ENCODE measurements around the gene LDLRAD4.

LDLRAD4 gene

DNA sequence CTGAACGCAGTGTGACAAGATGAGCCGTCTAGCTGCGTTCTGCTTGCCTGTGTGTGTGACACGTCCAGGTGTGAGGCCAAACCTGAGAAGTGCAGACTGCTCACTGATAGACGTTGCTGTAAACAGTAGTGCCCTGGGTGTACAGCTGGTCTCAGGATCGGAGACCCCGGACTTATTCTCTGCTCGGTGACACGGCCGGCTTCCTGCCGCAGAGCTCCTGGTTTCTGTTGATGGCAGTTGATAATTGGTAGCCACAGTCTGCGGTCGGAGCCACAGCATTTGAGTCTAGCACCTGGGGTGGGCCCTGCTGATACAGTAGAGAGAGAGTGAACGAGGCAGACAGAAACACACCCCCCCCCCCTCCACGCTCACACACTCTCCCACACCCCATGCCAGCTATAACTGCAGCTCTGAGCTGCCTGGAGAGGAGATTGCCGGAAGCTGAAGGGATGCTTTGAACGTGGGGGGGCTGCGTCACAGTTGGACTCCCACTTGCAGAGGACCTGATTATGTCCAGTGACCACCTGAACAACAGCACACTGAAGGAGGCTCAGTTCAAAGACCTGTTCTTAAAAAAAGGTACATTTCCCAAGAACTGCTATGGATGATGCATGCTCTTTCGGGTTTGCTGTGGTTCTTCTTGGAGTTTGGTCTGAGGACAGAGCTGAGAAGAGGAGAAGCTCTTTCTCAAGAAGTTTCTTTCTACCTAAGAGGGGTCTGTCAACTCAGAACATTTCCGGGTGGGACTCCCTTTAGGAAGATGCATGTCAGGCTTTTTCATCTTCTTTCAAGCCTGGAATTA lies 393.8 kb downstream of the LDLRAD4 start:
- no peak for DNase-seq

DNA sequence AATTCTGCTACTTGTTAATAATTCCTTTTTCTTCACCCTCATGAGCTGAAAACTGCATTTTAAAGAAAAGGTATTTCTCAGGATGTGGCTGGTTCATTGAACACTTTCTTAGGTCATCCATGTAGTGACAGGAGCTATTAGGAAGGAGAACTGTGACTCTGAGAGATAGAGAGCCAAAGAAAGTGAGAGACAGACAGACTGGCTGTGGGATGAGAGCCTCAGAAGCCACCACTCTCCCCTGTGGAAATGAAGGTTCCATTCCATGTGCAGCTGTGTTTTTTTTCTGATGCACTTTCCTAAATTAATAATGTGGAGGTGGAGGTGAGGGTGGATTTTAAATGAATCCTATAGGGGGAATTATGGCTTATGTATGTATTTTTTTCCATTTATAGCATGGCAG lies 394.5 kb downstream of the LDLRAD4 start:
- DNase-seq, result no peak

DNA sequence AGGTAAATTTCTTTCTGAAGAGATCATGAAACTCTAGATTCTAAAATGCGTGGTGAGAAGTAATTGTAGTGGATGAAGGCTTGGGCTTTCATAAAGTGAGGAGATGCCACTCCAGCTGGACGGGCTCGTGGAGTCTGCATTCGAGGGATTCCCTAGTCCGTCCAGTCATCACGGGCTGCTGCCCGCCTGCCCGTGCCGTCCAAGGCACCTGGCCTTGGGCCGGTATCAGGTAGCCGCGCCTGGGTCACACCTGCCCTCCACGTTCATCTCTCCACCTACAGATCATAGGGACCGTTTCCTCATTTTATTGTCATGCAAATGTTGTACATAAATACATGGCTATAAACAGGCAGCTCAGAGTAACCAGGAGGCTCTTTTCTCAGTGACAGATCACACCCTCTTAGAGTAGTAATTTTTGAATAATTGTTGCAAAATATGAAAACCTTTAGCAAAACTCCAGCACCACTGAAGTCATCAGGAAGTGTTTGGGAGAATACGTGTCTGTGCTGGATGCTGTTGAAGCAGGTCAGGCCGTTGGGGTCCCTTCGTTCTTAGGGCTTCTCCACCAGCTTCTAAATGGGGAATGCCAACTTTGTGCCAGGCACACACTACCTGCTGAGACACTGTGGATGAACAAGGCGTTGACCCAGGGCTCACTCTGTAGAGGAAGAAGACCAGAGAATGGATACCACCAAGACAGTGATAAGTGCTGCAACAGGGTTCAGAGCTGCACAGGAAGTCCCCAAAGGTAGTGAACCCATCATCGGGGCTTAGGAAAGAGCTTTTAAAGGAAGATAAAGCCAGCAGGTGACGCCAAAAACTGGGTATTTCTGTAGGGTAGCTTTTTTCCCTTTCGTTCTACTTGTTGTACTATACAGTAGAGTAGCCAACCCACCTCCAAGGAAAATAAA lies 395.3 kb downstream of the LDLRAD4 start:
- DNase-seq, result no peak

DNA sequence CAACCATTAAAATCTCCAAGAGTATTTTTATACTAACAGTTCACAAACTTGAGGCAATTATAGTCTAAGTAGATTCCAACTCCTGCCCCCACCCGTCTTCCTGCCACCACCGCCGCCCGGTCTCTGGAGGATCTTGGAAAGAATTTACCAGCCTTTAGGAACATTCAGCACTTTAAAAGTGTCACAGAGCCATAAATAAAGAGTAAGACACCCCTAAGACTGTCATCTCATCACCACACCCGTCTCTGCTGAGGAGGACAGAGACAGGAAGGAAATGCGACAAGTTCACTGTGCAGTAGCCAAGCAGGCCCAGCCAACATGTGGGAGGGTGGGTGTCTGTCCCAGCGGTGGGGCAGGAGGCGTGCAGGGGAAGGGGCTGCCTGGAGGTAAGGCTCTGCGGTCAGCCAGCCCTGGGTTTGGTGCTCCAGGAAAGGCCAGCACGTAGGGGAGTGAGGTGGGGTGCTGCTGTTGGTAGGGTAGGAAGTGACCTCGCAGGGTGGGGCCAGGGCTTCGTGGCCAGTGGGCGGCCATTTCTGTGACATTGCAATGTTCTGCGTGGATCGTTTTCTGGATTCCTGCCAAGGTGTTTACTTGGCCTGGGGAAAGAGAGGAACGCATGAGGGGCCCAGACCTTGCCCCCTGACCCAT lies 396.2 kb downstream of the LDLRAD4 start:
- DNase-seq, result no peak

DNA sequence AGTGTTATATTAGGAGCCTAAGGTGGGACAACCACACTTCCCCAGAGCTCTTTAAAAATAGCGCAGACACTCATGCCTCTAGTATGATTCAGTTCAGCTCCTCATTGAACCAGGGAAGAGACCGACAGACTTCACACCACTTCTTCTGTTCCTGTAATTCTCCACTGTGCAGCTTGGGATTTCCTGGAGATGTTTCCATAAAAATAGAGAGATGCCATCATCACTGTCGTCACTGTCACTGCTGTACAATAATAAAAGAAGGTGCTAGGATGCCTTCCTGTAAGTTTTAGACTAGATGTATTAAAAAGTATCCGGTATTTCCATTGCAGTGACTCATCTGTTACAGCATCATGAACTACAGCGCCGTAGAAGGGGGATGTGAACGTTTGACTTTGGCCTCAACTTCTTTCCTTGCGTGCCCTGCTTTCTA lies 396.9 kb downstream of the LDLRAD4 start:
- DNase-seq, result no peak

DNA sequence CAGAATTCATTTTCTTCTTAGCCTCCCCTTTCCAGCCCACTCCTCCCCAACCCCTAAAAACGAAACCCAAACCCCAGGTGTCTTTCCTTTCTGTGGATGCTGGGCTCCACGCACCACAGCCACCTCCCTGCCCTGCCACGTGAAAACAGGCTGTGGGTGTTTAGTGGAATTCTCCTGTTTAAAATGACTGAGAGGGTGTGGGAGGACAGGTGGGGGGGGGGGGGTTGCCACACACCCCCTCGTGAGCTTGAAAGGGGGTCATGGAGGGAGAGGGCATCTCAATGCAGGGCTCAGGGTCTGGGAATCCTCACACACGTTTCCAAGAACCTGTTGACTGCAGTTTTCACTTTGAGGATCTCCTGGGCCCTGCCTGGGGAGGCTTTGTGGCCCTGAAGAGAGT lies 397.5 kb downstream of the LDLRAD4 start:
- DNase-seq, result no peak

DNA sequence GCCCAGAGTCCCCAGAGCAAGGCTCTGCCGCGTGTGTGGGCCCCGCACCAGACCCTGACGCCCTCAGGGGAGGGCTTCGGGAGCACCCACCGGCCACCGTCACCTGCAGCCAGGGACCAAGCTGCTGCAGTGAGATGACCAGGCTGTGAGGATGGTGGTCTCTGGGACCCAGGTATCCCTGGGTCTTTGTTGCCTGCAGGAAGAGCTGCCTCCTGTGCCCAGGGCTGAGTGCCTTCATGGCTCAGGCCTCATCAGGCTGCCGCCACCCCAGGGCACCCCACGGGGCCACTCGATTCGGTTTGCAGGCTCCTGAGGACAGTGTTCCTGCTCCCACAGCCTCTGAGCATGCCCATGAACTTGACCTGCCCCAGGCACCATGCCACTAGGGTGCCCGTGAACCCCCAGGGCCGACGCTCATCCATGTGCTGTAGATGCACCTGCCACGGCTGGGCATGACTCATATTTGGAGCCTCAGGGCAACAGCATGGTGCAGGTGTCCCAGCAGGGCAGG lies 398.0 kb downstream of the LDLRAD4 start:
- DNase-seq, result no peak

DNA sequence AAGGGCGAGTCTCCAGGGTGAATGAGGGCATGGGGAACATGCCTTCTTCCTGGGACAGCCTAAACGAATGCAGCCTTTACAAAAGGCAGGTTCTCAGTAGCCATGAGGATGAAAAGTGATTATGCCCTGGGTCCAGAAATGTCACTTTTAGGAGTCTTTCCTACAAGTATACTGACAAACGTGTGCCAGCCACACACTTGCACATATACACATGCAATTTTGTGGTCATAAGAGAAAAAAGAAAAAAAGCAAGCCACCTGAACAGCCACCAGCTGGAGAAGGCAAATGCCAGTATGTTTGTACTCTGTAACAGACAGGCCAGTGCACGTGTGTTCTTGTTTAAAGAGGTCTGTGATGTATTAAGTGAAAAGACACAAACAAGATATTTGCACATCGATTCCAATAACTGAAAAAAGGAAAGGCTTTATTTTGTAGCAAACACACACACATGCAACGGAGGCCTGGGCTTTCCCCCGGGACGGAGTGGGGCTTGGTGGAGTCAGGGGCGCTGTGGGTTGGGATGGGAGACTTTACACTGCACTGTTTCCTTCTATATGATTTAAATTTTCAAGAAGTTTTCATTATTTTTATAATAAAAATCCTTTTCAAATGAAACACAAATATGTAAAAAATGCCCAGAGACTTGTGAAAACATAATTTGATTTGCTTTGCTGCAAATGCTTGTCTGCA lies 399.4 kb downstream of the LDLRAD4 start:
- no peak for DNase-seq

DNA sequence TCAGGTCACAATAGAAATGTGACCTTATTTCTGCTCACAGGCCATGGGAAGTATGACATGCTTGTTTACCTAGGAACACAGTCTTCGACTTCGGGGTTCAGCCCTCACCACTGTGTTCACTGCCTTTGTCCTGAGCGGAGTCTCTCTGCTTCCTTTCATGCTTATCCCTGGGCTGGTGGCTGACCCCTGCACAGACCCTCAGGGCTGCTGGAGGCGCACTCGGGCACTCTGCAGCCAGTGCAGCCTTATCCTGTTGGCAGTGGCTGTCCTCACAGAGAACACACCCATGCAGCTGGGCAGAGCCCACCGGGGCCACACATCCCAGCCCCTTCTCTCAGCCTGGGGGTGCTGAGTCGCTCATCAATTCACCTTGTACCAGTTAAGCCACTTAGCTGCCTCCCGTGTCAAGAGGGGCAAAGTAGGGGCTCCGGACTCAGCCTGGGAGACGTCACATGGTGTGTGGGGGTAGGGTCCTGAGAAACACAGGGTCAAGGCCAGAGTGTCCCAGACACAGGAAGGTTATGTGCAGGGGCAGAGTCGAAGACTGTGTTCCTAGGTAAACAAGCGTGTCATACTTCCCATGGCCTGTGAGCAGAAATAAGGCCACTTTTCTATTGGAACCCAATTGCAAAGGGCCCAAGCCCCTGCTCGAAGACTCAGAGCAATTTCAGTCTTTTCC lies 400.3 kb downstream of the LDLRAD4 start:
- DNase-seq, result no peak

DNA sequence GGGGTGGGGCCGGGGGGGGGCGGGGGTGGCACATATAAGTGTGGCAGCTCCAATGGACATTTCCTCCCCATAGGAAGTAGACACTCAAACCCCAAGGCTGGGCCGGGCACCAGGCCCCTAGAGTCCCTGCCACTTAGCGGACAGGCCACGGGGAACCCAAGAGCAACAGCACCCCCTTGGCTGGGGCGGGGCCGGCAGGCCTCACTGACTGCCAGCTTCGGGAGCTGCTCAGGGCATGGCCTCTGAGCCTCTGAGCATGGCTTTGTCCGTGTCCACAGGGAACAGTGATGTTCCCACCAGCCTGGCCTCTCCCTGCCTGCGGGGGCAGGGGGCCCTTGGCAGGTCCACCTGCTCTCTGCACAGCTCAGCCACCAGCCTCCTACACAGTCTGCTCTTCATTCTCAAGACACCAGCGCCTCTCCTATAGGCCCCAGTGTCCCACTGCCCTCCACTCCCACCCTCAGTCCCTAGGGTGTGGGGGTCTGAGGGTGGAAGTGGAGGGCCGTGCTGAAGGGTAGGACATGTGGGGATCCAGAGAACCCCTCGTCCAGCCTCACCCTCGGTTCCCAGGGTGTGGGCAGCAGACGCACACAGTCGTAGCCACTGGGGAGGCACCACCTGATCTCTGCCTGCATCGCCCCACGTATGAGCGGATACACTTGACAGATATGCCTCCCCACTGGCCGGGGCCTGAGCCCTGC lies 401.1 kb downstream of the LDLRAD4 start:
- DNase-seq, result no peak

DNA sequence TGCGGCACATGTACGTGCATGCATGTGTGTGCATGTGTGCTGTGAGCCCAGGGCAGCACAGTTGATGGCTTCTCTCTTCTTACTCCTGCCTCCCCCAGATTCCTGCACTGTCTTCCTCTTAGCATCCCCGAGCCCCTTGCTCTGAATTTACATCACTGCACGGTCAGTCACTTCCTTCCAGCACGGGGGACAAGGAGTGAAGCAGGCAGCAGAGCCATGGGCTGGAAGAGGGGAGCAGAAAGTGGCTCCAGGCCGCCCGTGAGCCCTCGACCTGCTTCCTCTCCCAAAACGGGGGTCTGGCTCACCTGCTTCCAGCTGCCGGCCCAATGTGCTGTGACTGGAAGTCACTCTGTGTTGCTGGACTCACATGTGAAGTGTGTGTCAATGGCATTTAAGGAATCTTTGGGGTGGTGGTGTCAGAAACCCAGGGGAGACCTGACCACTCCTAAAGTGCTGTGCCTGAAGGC lies 401.7 kb downstream of the LDLRAD4 start:
- DNase-seq, result no peak

DNA sequence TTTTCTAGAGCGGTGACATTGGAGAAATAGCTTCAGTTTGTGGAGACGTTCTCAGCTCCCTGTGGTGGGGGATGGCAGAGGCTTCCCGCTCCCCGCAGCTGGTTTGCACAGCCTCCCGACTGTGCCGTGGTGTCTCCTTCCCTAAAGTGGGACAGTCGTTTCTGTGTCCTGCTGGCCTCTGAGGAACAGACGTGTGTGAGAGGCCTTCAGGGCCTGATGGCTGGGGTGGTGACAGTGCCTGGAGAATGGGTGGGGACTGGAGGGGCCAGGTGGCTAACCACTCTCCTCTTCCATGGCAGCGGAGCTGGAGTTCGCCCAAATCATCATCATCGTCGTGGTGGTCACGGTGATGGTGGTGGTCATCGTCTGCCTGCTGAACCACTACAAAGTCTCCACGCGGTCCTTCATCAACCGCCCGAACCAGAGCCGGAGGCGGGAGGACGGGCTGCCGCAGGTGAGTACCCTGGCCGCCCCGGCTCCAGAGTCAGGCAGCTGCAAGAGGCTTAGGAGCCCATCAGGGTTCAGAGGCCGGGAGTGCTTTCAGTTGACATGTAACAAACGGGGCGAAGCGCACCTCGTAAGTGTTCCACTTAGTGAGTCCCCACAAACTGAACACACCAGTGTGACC lies 402.4 kb downstream of the LDLRAD4 start:
- no peak for DNase-seq

DNA sequence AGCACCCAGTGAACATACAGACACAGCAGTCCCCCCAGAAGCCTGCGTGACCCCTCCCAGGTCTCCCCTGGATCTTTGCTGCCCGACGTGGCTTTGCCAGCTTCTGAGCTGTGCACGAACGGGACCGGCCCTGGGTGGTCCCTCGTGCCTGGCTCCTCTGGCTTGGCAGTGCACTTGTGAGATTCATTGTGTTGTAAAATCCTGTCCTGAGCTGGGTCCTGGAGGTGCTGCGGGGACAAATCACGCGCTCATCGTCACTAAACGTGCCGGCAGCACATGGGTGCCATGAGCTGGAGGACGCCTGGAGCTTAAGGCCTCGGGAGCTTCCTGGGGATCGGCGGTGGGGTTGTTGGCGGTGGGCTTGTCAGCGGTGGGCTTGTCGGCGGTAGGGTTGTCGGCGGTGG lies 402.9 kb downstream of the LDLRAD4 start:
- DNase-seq, result no peak

DNA sequence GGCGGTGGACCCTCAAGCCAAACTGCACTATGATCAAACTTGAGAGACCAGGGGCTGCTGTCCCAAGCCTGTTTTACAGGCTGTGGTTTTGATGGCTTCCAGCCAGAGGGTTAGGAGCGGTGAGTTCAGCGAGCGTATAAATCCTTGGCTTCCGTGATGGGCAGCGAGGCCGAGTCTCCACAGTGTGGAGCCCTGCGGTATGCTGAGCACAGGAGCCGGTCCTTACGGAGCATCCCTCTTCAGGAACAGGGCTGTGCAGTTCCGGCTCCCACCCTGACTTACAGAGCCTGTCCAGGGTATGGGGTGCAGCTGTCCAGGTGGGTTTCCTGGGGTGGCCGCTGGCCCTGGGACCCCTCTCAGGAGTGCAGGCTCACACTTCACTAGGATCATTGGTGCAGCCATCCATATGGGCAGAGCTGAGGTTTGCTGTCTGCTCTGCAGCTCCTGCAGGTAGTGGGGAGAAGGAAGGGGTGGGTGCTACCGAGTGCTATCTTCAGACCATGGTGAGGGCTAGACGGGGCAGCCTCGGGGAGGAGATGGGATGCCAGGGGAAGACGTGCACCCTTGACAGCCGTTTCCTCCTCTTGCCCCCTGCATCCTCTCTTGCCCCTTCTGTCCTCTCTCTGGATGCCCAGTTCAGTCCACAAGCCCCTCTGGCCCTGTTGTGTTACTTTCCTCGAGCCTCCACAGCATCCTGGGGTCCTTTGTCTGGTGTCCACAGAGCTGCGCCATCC lies 403.5 kb downstream of the LDLRAD4 start:
- no peak for DNase-seq

DNA sequence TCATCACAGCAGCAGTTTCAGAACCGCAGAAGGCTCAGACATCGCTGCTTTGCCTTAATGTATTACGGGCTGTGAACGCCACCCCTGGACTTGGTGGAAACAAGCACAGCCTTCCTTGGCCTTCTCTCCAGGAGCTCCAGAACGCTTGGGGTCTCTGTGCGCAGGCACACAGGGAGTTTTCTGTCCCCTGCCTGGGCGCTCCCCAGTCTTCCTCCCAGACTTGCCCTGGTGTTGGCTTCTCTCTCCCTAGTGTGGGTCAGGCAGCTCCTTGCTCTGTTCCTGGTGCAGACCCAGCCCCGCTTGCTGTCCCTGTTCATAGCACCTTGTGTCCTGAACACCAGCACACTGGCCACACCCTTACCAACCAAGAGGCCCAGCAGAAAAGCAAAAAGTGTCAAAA lies 404.2 kb downstream of the LDLRAD4 start:
- DNase-seq, result no peak

DNA sequence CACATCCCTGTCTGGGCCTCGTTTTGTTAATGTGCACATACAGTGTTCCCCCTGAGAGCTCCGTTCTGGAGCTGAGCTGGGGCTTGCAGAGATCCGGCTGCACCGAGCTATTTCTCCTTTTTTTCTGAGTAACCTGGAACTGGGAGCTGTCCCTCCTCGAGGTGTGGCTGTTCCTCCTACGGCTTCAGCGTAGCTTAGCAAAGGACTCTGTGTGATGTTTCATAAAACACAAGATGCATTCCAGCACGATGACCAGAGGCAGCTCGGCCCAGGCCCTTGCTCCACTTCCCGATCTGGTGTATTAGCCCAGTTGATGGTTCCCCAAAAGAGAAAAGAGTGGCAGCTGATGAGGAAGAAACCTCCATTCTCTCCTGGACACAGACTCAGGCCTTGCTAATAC lies 404.8 kb downstream of the LDLRAD4 start:
- no peak for DNase-seq

DNA sequence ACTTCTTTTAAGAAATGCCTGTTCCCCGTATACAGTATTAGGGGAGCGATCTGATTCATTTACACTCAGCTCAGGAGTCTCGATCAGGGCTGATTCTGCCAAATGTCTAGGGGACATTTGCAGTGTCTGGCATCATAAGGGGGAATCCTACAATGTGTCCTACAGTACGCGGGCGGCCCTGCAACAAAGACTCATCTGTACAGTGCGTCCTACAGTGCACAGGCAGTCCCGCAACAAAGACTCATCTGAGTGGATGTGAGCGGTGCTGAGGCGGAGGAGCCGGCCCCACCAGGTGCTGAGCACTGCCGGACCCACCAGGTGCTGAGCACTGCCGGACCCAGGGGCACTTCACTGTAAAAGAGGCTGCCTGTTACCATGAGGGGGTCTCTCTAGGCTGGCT lies 405.3 kb downstream of the LDLRAD4 start:
- DNase-seq, result no peak

DNA sequence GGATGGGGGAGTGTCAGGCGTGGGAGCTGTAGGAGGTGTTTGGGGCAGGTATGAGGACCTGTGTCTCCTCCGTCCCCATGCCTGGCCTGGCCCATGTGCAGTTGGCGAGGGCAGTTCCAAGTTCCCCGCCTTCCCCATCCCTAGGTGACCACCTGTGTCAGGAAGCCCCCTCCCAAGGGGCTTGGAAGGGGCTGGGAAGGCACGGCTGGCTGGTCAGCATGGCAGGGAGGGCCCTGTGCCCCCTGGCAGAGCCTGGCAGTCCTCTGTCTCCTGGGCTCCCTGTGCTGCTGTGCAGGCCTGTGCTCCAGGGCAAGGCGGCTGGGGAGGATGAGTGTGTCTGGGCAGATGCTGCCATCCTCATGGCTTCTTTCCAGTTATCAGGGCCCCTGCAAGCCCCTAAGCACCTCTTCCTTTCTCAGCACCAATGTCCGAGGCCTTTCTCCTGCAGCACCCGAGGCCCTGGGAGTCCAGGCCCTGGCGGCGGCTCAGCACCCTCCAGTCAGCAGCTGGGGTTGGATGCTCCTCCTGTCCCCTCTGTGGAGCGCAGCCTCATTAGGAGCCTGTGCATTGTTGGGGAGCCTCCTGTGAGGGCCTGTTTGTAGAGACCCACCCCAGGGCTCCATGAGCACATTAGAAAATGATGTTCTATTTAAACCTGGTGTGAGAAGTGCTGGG lies 406.1 kb downstream of the LDLRAD4 start:
- no peak for DNase-seq

DNA sequence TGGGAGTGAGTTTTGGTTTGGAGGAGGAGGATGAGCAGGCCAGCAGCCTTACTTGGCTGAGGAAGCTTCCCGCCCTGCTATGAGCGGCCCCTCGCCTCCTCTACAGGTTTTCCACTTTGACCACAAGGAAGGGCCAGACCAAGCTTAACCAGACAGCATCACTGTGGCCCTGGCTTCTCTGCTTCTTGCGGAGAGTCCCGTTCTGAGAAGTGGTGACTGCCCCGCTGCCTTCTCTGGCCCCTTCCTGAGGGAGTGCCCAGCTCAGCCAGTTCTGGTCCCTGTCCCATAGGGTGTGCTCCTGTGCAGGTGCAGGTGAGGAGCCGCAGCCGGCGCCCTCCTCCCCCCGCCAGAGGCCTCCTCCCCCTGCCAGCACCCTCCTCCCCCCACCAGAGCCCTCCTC lies 406.8 kb downstream of the LDLRAD4 start:
- no peak for DNase-seq

Data from NCI-H1694 (cell line).